ENCODE data around the gene CCNT1.
"Not testable (repeated sequence)": the region's sequence is repeated elsewhere in the genome, so short reads cannot be mapped to it uniquely, and the experiment has no call there.

CCNT1 gene

GRCh38 chr12:48728807-48729206 is 12.3 kb upstream of the CCNT1 start:
- no peaks in the 10 kb centered on the region for H3K36me3 ChIP-seq (ENCODE audit: control insufficient read depth, insufficient read depth, low read length)
- H3K27me3 ChIP-seq (ENCODE audit: control insufficient read depth, insufficient read depth, low read length), result no peaks in the 10 kb centered on the region
- H3K4me1 ChIP-seq (ENCODE audit: control insufficient read depth, insufficient read depth, low read length), result no peaks in the 10 kb centered on the region
- H3K27ac ChIP-seq (ENCODE audit: low read depth, low read length), result no peak overlapping the region
- no peaks in the 10 kb centered on the region for H3K9me3 ChIP-seq (ENCODE audit: control insufficient read depth, insufficient read depth, low read length)
- H3K4me3 ChIP-seq (ENCODE audit: low read depth, low read length), result no peak overlapping the region
- no peak overlapping the region for H3K9ac ChIP-seq (ENCODE audit: low read depth, low read length)

GRCh38 chr12:48720737-48721136 is 4.2 kb upstream of the CCNT1 start:
- not testable (repeated sequence) for H3K36me3 ChIP-seq (ENCODE audit: control insufficient read depth, insufficient read depth, low read length); H3K4me3 ChIP-seq (ENCODE audit: low read depth, low read length); H3K27me3 ChIP-seq (ENCODE audit: control insufficient read depth, insufficient read depth, low read length); H3K9me3 ChIP-seq (ENCODE audit: control insufficient read depth, insufficient read depth, low read length); H3K27ac ChIP-seq (ENCODE audit: low read depth, low read length); H3K9ac ChIP-seq (ENCODE audit: low read depth, low read length); H3K4me1 ChIP-seq (ENCODE audit: control insufficient read depth, insufficient read depth, low read length)

GRCh38 chr12:48720171-48720570 is 3.7 kb upstream of the CCNT1 start:
- not testable (repeated sequence) for H3K4me1 ChIP-seq (ENCODE audit: control insufficient read depth, insufficient read depth, low read length); H3K36me3 ChIP-seq (ENCODE audit: control insufficient read depth, insufficient read depth, low read length); H3K4me3 ChIP-seq (ENCODE audit: low read depth, low read length); H3K27me3 ChIP-seq (ENCODE audit: control insufficient read depth, insufficient read depth, low read length); H3K27ac ChIP-seq (ENCODE audit: low read depth, low read length); H3K9ac ChIP-seq (ENCODE audit: low read depth, low read length); H3K9me3 ChIP-seq (ENCODE audit: control insufficient read depth, insufficient read depth, low read length)

GRCh38 chr12:48719002-48719401 is 2.5 kb upstream of the CCNT1 start:
- H3K4me1 ChIP-seq (ENCODE audit: control insufficient read depth, insufficient read depth, low read length), result peaks cover 11% of the 10 kb centered on the region
- H3K9me3 ChIP-seq (ENCODE audit: control insufficient read depth, insufficient read depth, low read length); H3K27me3 ChIP-seq (ENCODE audit: control insufficient read depth, insufficient read depth, low read length); H3K4me3 ChIP-seq (ENCODE audit: low read depth, low read length); H3K27ac ChIP-seq (ENCODE audit: low read depth, low read length); H3K9ac ChIP-seq (ENCODE audit: low read depth, low read length); H3K36me3 ChIP-seq (ENCODE audit: control insufficient read depth, insufficient read depth, low read length): not testable (repeated sequence)

GRCh38 chr12:48717252-48717695 is 767 bp upstream of the CCNT1 start:
- H3K27ac ChIP-seq (ENCODE audit: low read depth, low read length), result peak overlapping the region; percentile 96
- peak overlapping the region; percentile 80 for H3K4me3 ChIP-seq (ENCODE audit: low read depth, low read length)
- peaks cover 11% of the 10 kb centered on the region for H3K4me1 ChIP-seq (ENCODE audit: control insufficient read depth, insufficient read depth, low read length)
- peaks cover 9% of the 10 kb centered on the region for H3K9me3 ChIP-seq (ENCODE audit: control insufficient read depth, insufficient read depth, low read length)
- peaks cover 20% of the 10 kb centered on the region for H3K36me3 ChIP-seq (ENCODE audit: control insufficient read depth, insufficient read depth, low read length)
- peak overlapping the region; percentile 75 for H3K9ac ChIP-seq (ENCODE audit: low read depth, low read length)
- H3K27me3 ChIP-seq (ENCODE audit: control insufficient read depth, insufficient read depth, low read length), result no peaks in the 10 kb centered on the region

- Histone ChIP-seq H3K4me3 (ENCODE audit: low read depth, low read length) (peak overlapping the region; percentile 80), H3K27me3 (ENCODE audit: control insufficient read depth, insufficient read depth, low read length) (no peaks in the 10 kb centered on the region), H3K9me3 (ENCODE audit: control insufficient read depth, insufficient read depth, low read length) (peaks cover 5% of the 10 kb centered on the region), H3K9ac (ENCODE audit: low read depth, low read length) (peak overlapping the region; percentile 90), H3K4me1 (ENCODE audit: control insufficient read depth, insufficient read depth, low read length) (peaks cover 11% of the 10 kb centered on the region), H3K27ac (ENCODE audit: low read depth, low read length) (peak overlapping the region; percentile 96), H3K36me3 (ENCODE audit: control insufficient read depth, insufficient read depth, low read length) (peaks cover 28% of the 10 kb centered on the region)
Measured at GRCh38 chr12:48716168-48716492, 377 bp downstream of the CCNT1 start.

GRCh38 chr12:48712209-48712608 is 4.3 kb downstream of the CCNT1 start:
- Histone ChIP-seq H3K27me3 (ENCODE audit: control insufficient read depth, insufficient read depth, low read length) (no peaks in the 10 kb centered on the region), H3K36me3 (ENCODE audit: control insufficient read depth, insufficient read depth, low read length) (peaks cover 65% of the 10 kb centered on the region)

GRCh38 chr12:48698822-48699221 is 17.7 kb downstream of the CCNT1 start:
- not testable (repeated sequence) for H3K27ac ChIP-seq (ENCODE audit: low read depth, low read length); H3K9ac ChIP-seq (ENCODE audit: low read depth, low read length); H3K4me1 ChIP-seq (ENCODE audit: control insufficient read depth, insufficient read depth, low read length); H3K27me3 ChIP-seq (ENCODE audit: control insufficient read depth, insufficient read depth, low read length); H3K9me3 ChIP-seq (ENCODE audit: control insufficient read depth, insufficient read depth, low read length); H3K4me3 ChIP-seq (ENCODE audit: low read depth, low read length)
- H3K36me3 ChIP-seq (ENCODE audit: control insufficient read depth, insufficient read depth, low read length), result peaks cover 82% of the 10 kb centered on the region

More at GRCh38 chr12:48712209-48712608, 4.3 kb downstream of the CCNT1 start:
- Histone ChIP-seq H3K9ac (ENCODE audit: low read depth, low read length) (no peak overlapping the region), H3K4me1 (ENCODE audit: control insufficient read depth, insufficient read depth, low read length) (peaks cover 11% of the 10 kb centered on the region), H3K27ac (ENCODE audit: low read depth, low read length) (no peak overlapping the region), H3K9me3 (ENCODE audit: control insufficient read depth, insufficient read depth, low read length) (no peaks in the 10 kb centered on the region), H3K4me3 (ENCODE audit: low read depth, low read length) (no peak overlapping the region)

GRCh38 chr12:48696626-48697025 is 19.9 kb downstream of the CCNT1 start:
- no peak overlapping the region for H3K9ac ChIP-seq (ENCODE audit: low read depth, low read length)
- no peaks in the 10 kb centered on the region for H3K27me3 ChIP-seq (ENCODE audit: control insufficient read depth, insufficient read depth, low read length)
- no peak overlapping the region for H3K27ac ChIP-seq (ENCODE audit: low read depth, low read length)
- no peaks in the 10 kb centered on the region for H3K9me3 ChIP-seq (ENCODE audit: control insufficient read depth, insufficient read depth, low read length)
- no peaks in the 10 kb centered on the region for H3K4me1 ChIP-seq (ENCODE audit: control insufficient read depth, insufficient read depth, low read length)
- H3K36me3 ChIP-seq (ENCODE audit: control insufficient read depth, insufficient read depth, low read length), result peaks cover 85% of the 10 kb centered on the region
- no peak overlapping the region for H3K4me3 ChIP-seq (ENCODE audit: low read depth, low read length)

- Histone ChIP-seq H3K36me3 (ENCODE audit: control insufficient read depth, insufficient read depth, low read length) (peaks cover 89% of the 10 kb centered on the region), H3K9me3 (ENCODE audit: control insufficient read depth, insufficient read depth, low read length) (no peaks in the 10 kb centered on the region), H3K4me1 (ENCODE audit: control insufficient read depth, insufficient read depth, low read length) (no peaks in the 10 kb centered on the region), H3K27me3 (ENCODE audit: control insufficient read depth, insufficient read depth, low read length) (no peaks in the 10 kb centered on the region), H3K4me3 (ENCODE audit: low read depth, low read length) (no peak overlapping the region), H3K27ac (ENCODE audit: low read depth, low read length) (no peak overlapping the region), H3K9ac (ENCODE audit: low read depth, low read length) (no peak overlapping the region)
Measured at GRCh38 chr12:48695859-48696258, 20.6 kb downstream of the CCNT1 start.

- no peak overlapping the region for H3K4me3 ChIP-seq (ENCODE audit: low read depth, low read length)
- no peak overlapping the region for H3K27ac ChIP-seq (ENCODE audit: low read depth, low read length)
- no peak overlapping the region for H3K9ac ChIP-seq (ENCODE audit: low read depth, low read length)
- H3K27me3 ChIP-seq (ENCODE audit: control insufficient read depth, insufficient read depth, low read length), result no peaks in the 10 kb centered on the region
- no peaks in the 10 kb centered on the region for H3K9me3 ChIP-seq (ENCODE audit: control insufficient read depth, insufficient read depth, low read length)
- H3K4me1 ChIP-seq (ENCODE audit: control insufficient read depth, insufficient read depth, low read length), result no peaks in the 10 kb centered on the region; the same call in 1 of the 2 replicates
- peaks cover 90% of the 10 kb centered on the region for H3K36me3 ChIP-seq (ENCODE audit: control insufficient read depth, insufficient read depth, low read length)
Measured at GRCh38 chr12:48694038-48694437, 22.5 kb downstream of the CCNT1 start.

GRCh38 chr12:48693572-48693971 is 22.9 kb downstream of the CCNT1 start:
- H3K4me3 ChIP-seq (ENCODE audit: low read depth, low read length), result no peak overlapping the region
- peaks cover 92% of the 10 kb centered on the region for H3K36me3 ChIP-seq (ENCODE audit: control insufficient read depth, insufficient read depth, low read length)
- H3K27ac ChIP-seq (ENCODE audit: low read depth, low read length), result no peak overlapping the region

More at GRCh38 chr12:48693572-48693971, 22.9 kb downstream of the CCNT1 start:
- no peaks in the 10 kb centered on the region; the same call in 1 of the 2 replicates for H3K4me1 ChIP-seq (ENCODE audit: control insufficient read depth, insufficient read depth, low read length)
- H3K27me3 ChIP-seq (ENCODE audit: control insufficient read depth, insufficient read depth, low read length), result no peaks in the 10 kb centered on the region
- H3K9ac ChIP-seq (ENCODE audit: low read depth, low read length), result no peak overlapping the region
- H3K9me3 ChIP-seq (ENCODE audit: control insufficient read depth, insufficient read depth, low read length), result no peaks in the 10 kb centered on the region
